HepG2 (cell line): Measurements from ENCODE around the gene ACOT8. TPM values are rescaled to one million over a fixed set of nuclear protein-coding genes. Genes with fewer than 3 reads are reported as not detected.
A peak's percentile ranks its signal among the peaks of the same experiment; 100 is the strongest.

ENCODE experiments used
- ARID5B ChIP-seq: IDR thresholded peaks from 2 replicates; pipeline ENCODE4 v1.4.0; 2020; ENCODE audit warnings: mild to moderate bottlenecking, missing genetic modification reagents
- CEBPG ChIP-seq: IDR thresholded peaks from 2 replicates; pipeline ENCODE4 v1.6.1; 2016
- ELF1 ChIP-seq: sonication (generic); formaldehyde crosslinking; IDR thresholded peaks from 2 replicates; pipeline ENCODE4 v1.4.0; 2020; ENCODE audit warnings: missing genetic modification reagents
- GRHL1 ChIP-seq: sonication (generic); formaldehyde crosslinking; conservative IDR thresholded peaks from 2 replicates; pipeline ENCODE4 v1.8.0; 2022; ENCODE audit warnings: missing genetic modification reagents
- HNRNPUL1 ChIP-seq: fragments of 200-400 bp; formaldehyde crosslinking; IDR thresholded peaks from 2 replicates; pipeline ENCODE4 v1.6.1; 2017; ENCODE audit warnings: low read depth, mild to moderate bottlenecking, low read length, moderate library complexity
- MXI1 ChIP-seq: IDR thresholded peaks from 3 replicates; pipeline ENCODE4 v1.6.1; 2012; ENCODE audit warnings: low read depth, low read length, inconsistent platforms, borderline replicate concordance
- NFRKB ChIP-seq: fragments of 450-650 bp; IDR thresholded peaks from 2 replicates; pipeline ENCODE4 v1.6.1; 2017
- NR1H2 ChIP-seq: sonication (generic); formaldehyde crosslinking; IDR thresholded peaks from 2 replicates; pipeline ENCODE4 v1.8.1; 2022; ENCODE audit warnings: low read depth, missing genetic modification reagents, borderline replicate concordance
- PHB2 ChIP-seq: fragments of 450-650 bp; IDR thresholded peaks from 2 replicates; pipeline ENCODE4 v1.6.1; 2018; ENCODE audit not compliant: partially characterized antibody
- RBFOX2 ChIP-seq: fragments of 200-400 bp; formaldehyde crosslinking; IDR thresholded peaks from 2 replicates; pipeline ENCODE4 v1.6.1; 2017; ENCODE audit warnings: low read depth, mild to moderate bottlenecking, low read length
- SOX6 ChIP-seq, 2 experiments: fragments of 450-650 bp in 1 of 2; sonication (generic) in 1 of 2; formaldehyde crosslinking in 1 of 2; IDR thresholded peaks; 2 replicates each; pipeline versions ENCODE4 v1.4.0 to v1.6.1; 2017 to 2020; ENCODE audit warnings: antibody characterized with exemption in 1 of 2, mild to moderate bottlenecking in 1 of 2, missing genetic modification reagents in 1 of 2
- SRSF1 ChIP-seq: fragments of 200-400 bp; formaldehyde crosslinking; optimal IDR thresholded peaks from 2 replicates; pipeline ENCODE3; 2017; ENCODE audit warnings: mild to moderate bottlenecking, low read depth, low read length, moderate library complexity
- SRSF4 ChIP-seq: fragments of 200-400 bp; formaldehyde crosslinking; IDR thresholded peaks from one replicate; pipeline ENCODE4 v1.6.1; 2018; ENCODE audit warnings: mild to moderate bottlenecking, low read depth, low read length, moderate library complexity; ENCODE audit not compliant: poor library complexity, severe bottlenecking
- TAF15 ChIP-seq: fragments of 200-400 bp; formaldehyde crosslinking; IDR thresholded peaks from one replicate; pipeline ENCODE4 v1.6.1; 2018; ENCODE audit warnings: mild to moderate bottlenecking, low read depth, low read length; ENCODE audit not compliant: poor library complexity, severe bottlenecking
- TBP ChIP-seq: sonication (generic); formaldehyde crosslinking; IDR thresholded peaks from 2 replicates; pipeline ENCODE4 v1.5.0; 2020; ENCODE audit warnings: missing genetic modification reagents
- TCF7L2 ChIP-seq: IDR thresholded peaks from 2 replicates; pipeline ENCODE4 v1.6.1; 2011; ENCODE audit warnings: mild to moderate bottlenecking, low read depth, low read length, moderate library complexity
- THAP11 ChIP-seq: IDR thresholded peaks from 2 replicates; pipeline ENCODE4 v1.6.1; 2016; ENCODE audit warnings: missing biosample characterization, missing genetic modification reagents
- THRA ChIP-seq: sonication (generic); formaldehyde crosslinking; IDR thresholded peaks from 2 replicates; pipeline ENCODE4 v1.4.0; 2020; ENCODE audit warnings: missing genetic modification reagents, borderline replicate concordance
- ZNF367 ChIP-seq: sonication (generic); formaldehyde crosslinking; IDR thresholded peaks from 2 replicates; pipeline ENCODE4 v1.4.0; 2020; ENCODE audit warnings: missing genetic modification reagents, borderline replicate concordance
- ZNF446 ChIP-seq: sonication (generic); formaldehyde crosslinking; IDR thresholded peaks from 2 replicates; pipeline ENCODE4 v1.5.0; 2020; ENCODE audit warnings: mild to moderate bottlenecking, missing genetic modification reagents
- ZNF644 ChIP-seq: IDR thresholded peaks from 2 replicates; pipeline ENCODE4 v1.6.1; 2016; ENCODE audit warnings: low read depth
- polyA plus RNA-seq, 8 experiments: library from polyadenylated mRNA; depleted of rRNA in 3 of 8; stranded (reverse) in 7 of 8; unstranded in 1 of 8; fragments of >200 nt; fragmentation: Illumina TruSeq in 4 of 8; extraction: Trizol in 4 of 8; gene quantifications; 2 replicates each; pipeline versions ENCODE4 v1.2.1 to v1.2.3, GENCODE V29; 2011 to 2016; ENCODE audit warnings: low read depth in 4 of 8, missing spikeins in 1 of 8, mixed read lengths in 1 of 8; ENCODE audit not compliant: insufficient read depth in 1 of 8
- total RNA-seq, 5 experiments: library from RNA; depleted of rRNA; stranded (reverse); fragments of >200 nt; fragmentation: Illumina TruSeq; extraction: Trizol; gene quantifications; 2 replicates each; pipeline ENCODE4 v1.2.3, GENCODE V29; 2016; ENCODE audit warnings: low read depth in 1 of 5
- TF ChIP-seq, protein P1 (sequence below): sonication (generic); formaldehyde crosslinking; IDR thresholded peaks from 2 replicates; pipeline ENCODE4 v1.8.1; 2023; ENCODE audit warnings: mild to moderate bottlenecking, missing genetic modification reagents

ACOT8 gene
- total and polyA plus RNA-seq, 2 of the 13 experiments (the other 11 are each of a cell fraction or from before 2014, with no cell fraction given) = 31.4 to 45.5 TPM

DNA sequence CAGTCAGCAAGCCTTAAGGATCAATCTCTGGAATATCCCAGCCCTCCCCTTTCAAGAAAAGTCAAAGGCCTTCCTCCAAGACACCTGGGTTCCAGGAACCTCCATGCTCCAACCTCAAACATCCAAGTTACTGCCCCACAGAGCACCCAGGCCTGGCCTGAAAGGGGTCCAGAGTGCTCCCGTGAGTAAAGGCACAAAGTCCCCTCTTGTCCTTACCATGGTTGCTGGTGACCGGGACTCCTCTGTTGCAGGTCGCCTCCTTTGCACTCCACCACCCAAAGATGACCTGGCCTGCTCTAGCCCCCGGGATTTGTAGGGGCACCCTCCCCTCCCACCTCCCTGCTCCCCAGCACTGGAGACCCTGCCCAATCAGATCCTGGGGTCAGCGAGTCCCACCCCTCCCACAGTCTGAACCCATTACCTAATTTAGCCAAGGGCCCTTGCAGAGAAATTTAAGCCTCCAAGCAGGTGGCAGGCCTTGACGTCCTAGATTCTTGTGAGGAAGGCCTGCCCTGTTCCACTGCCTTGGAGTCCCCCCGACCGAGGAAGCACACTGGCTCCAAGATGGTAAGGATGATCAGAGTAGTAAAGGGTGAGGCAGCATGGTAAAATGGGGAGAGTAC is 30.1 kb downstream of the ACOT8 start, which contains the start of gene TNNC2 (continued):
- TF ChIP-seq ARID5B = no peak
- TF ChIP-seq NR1H2 (CRISPR knock-in tag) = no peak
- TF ChIP-seq CEBPG = no peak
- TF ChIP-seq ZNF644 (CRISPR knock-in tag) = 0 out of 2 replicates have a peak, but pooled peaks have one; percentile 32
- TF ChIP-seq TCF7L2 = no peak
- no peak for TF ChIP-seq NFRKB
- no peak for TF ChIP-seq TBP
- no peak for TF ChIP-seq SRSF1
- no peak for TF ChIP-seq SRSF4
- TF ChIP-seq THRA (CRISPR knock-in tag) = no peak
- no peak for TF ChIP-seq TAF15
- no peak for TF ChIP-seq ZNF446 (CRISPR knock-in tag)
- no peak for TF ChIP-seq RBFOX2
- TF ChIP-seq SOX6 (IDR thresholded peaks at IDR 0.05) = no peak
- peak; percentile 58; the same call in 1 of the 2 replicates for TF ChIP-seq SOX6 (CRISPR knock-in tag; IDR thresholded peaks at IDR 0.05)
- no peak for TF ChIP-seq HNRNPUL1
- TF ChIP-seq, protein P1, sequence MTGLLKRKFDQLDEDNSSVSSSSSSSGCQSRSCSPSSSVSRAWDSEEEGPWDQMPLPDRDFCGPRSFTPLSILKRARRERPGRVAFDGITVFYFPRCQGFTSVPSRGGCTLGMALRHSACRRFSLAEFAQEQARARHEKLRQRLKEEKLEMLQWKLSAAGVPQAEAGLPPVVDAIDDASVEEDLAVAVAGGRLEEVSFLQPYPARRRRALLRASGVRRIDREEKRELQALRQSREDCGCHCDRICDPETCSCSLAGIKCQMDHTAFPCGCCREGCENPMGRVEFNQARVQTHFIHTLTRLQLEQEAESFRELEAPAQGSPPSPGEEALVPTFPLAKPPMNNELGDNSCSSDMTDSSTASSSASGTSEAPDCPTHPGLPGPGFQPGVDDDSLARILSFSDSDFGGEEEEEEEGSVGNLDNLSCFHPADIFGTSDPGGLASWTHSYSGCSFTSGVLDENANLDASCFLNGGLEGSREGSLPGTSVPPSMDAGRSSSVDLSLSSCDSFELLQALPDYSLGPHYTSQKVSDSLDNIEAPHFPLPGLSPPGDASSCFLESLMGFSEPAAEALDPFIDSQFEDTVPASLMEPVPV (CRISPR knock-in tag) = no peak
- TF ChIP-seq ZNF367 (CRISPR knock-in tag) = no peak
- TF ChIP-seq MXI1 = no peak
- TF ChIP-seq GRHL1 = no peak
- 0 out of 2 replicates have a peak, but pooled peaks have one; percentile 2 for TF ChIP-seq THAP11 (CRISPR knock-in tag)
- 0 out of 2 replicates have a peak, but pooled peaks have one; percentile 1 for TF ChIP-seq ELF1 (CRISPR knock-in tag)
- no peak for TF ChIP-seq PHB2
